RWPE2 (cell line): ENCODE results near the gene TBX1.
"Not testable (repeated sequence)": the region's sequence is repeated elsewhere in the genome, so short reads cannot be mapped to it uniquely, and the experiment has no call there.

ENCODE experiments used
- ATAC-seq: fragments of 200-7000 bp; cut with Tn5 transposase; 3 replicates; pipeline ENCODE4 v1.9.1; 2021; ENCODE audit warnings: low read depth
- DNase-seq: peaks from one replicate; pipeline ENCODE4 v3.0.0-alpha.2; 2020; ENCODE audit warnings: low spot score
- H3K27ac ChIP-seq: fragments of 450-650 bp; 2 replicates; pipeline ENCODE4 v1.5.1; 2017; ENCODE audit warnings: mild to moderate bottlenecking; ENCODE audit not compliant: poor library complexity, severe bottlenecking
- H3K27me3 ChIP-seq: fragments of 250-450 bp; sonication (Bioruptor Pico); 2 replicates; pipeline ENCODE4 v1.5.1; 2021; ENCODE audit warnings: mild to moderate bottlenecking, moderate library complexity; ENCODE audit not compliant: insufficient read depth, poor library complexity, severe bottlenecking
- H3K36me3 ChIP-seq: fragments of 250-450 bp; sonication (Bioruptor Pico); 2 replicates; pipeline ENCODE4 v1.5.1; 2020; ENCODE audit warnings: low read depth, mild to moderate bottlenecking, moderate library complexity
- H3K4me1 ChIP-seq: fragments of 250-450 bp; sonication (Bioruptor Pico); 2 replicates; pipeline ENCODE4 v1.5.1; 2021; ENCODE audit warnings: mild to moderate bottlenecking, moderate library complexity; ENCODE audit not compliant: insufficient read depth, poor library complexity, severe bottlenecking
- H3K4me3 ChIP-seq: fragments of 250-450 bp; sonication (Bioruptor Pico); 2 replicates; pipeline ENCODE4 v1.5.1; 2021; ENCODE audit warnings: mild to moderate bottlenecking, moderate library complexity; ENCODE audit not compliant: severe bottlenecking
- H3K9me3 ChIP-seq: fragments of 250-450 bp; sonication (Bioruptor Pico); 2 replicates; pipeline ENCODE4 v1.5.1; 2021; ENCODE audit warnings: mild to moderate bottlenecking, moderate library complexity; ENCODE audit not compliant: severe bottlenecking
- TF ChIP-seq, protein P1 (sequence below): fragments of 450-650 bp; IDR thresholded peaks from one replicate; pipeline ENCODE4 v1.5.1; 2017; ENCODE audit warnings: mild to moderate bottlenecking, moderate library complexity; ENCODE audit not compliant: poor library complexity, severe bottlenecking

TBX1 gene

DNA sequence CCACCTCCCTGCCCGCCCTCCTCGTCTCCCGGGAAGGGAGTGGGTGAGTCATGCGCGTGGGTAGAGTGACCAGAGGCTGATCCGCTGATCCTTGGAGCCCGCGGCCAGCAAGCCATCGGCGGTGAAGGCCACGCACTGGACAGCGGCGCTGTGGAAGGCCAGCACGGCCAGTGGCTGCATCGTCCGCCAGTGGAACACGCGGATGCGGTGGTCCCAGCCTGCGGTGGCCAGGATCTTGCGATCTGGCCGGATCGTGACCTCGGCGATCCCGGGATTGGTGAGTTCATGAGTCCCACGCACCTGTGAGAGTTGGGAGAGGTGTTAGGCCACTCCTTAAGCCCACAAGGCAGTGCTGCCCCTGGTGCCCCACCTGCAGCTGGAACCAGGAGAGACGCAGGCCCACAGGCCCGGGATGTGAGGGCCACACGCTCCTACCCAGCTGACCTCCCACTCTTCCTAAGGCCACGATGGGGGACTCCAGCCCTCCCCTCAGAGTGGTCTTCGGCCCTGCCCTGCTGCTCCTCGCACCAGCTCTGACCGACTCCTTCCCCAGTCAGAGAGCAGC lies 28.2 kb downstream of the TBX1 start:
- DNase-seq (peak; percentile 63), ATAC-seq (no peak)
- Histone ChIP-seq H3K4me1 (no peaks in the 10 kb centered on the region), H3K27me3 (no peaks in the 10 kb centered on the region), H3K9me3 (peaks cover 6% of the 10 kb centered on the region), H3K27ac (no peak overlapping the region), H3K36me3 (no peaks in the 10 kb centered on the region), H3K4me3 (no peak overlapping the region)
- TF ChIP-seq, protein P1, sequence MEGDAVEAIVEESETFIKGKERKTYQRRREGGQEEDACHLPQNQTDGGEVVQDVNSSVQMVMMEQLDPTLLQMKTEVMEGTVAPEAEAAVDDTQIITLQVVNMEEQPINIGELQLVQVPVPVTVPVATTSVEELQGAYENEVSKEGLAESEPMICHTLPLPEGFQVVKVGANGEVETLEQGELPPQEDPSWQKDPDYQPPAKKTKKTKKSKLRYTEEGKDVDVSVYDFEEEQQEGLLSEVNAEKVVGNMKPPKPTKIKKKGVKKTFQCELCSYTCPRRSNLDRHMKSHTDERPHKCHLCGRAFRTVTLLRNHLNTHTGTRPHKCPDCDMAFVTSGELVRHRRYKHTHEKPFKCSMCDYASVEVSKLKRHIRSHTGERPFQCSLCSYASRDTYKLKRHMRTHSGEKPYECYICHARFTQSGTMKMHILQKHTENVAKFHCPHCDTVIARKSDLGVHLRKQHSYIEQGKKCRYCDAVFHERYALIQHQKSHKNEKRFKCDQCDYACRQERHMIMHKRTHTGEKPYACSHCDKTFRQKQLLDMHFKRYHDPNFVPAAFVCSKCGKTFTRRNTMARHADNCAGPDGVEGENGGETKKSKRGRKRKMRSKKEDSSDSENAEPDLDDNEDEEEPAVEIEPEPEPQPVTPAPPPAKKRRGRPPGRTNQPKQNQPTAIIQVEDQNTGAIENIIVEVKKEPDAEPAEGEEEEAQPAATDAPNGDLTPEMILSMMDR = no peak

DNA sequence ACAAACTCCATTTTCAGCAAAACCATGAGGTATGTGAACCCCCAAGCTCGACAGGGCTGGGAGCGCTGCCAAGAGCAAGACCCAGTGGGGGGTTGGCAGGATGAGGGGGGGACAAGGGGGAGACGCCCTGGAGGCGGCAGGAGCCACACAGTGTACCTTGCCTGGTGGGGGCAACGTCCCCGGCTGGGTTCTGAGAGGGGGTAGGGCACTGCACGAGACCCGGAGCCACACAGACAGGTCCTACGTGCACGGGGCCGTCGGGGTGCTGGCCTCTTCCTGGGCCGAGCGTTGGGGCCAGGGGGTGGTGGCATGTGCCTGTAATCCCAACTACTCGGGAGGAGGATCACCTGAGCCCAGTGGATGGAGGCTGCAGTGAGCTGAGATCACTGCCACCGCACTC lies 28.8 kb downstream of the TBX1 start:
- TF ChIP-seq, protein P1 = no peak
- no peaks in the 10 kb centered on the region for H3K27me3 ChIP-seq
- no peaks in the 10 kb centered on the region for H3K36me3 ChIP-seq
- no peak for DNase-seq
- no peaks in the 10 kb centered on the region for H3K4me1 ChIP-seq
- ATAC-seq = no peak
- H3K4me3 ChIP-seq = no peak overlapping the region
- peaks cover 6% of the 10 kb centered on the region for H3K9me3 ChIP-seq
- H3K27ac ChIP-seq = no peak overlapping the region

DNA sequence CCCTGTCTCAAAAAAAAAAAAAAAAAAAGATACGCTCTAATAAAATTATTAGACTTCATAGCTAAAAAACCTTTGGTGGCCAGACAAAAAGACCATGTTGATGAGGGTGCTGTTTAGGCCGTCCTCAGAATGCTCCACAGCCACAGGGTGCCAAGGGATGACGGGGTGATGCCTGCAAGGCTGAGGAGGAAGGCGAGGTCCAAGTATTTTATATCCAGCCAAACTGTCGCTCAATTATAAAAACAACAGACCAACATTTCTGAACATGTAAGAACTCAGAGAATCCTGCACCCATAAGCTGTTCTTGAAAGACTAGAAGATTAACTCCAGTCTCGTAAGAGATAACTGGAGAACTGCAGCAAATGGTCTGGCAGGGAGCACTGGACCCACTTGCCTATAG lies 29.2 kb downstream of the TBX1 start:
- Histone ChIP-seq H3K27ac (no peak overlapping the region), H3K4me3 (no peak overlapping the region), H3K36me3 (no peaks in the 10 kb centered on the region), H3K4me1 (no peaks in the 10 kb centered on the region), H3K27me3 (no peaks in the 10 kb centered on the region), H3K9me3 (peaks cover 6% of the 10 kb centered on the region)
- ATAC-seq (no peak), DNase-seq (no peak)
- TF ChIP-seq, protein P1 = no peak

DNA sequence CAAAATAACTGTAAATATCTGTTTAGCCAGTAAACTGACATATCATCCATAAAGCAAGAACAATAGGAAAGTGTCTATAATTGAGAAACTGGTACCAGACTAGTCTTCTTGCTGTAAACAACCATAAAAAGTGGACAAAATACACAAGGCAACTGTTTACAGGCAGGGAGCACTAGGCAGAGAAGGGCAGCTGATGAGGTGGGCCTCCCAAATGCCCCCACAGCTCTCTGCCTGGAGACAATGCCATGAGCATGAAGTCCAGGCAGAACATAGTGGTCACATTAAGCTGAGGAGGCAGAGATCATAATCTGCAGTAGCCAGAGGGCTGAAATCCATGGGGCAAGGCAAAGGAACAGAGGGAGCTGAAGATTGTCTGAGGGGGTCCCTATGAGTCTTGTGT lies 30.7 kb downstream of the TBX1 start:
- no peak overlapping the region for H3K4me3 ChIP-seq
- TF ChIP-seq, protein P1 = no peak
- DNase-seq (no peak), ATAC-seq (no peak)
- H3K9me3 ChIP-seq = peaks cover 6% of the 10 kb centered on the region
- H3K27me3 ChIP-seq = no peaks in the 10 kb centered on the region
- no peaks in the 10 kb centered on the region for H3K36me3 ChIP-seq
- no peaks in the 10 kb centered on the region for H3K4me1 ChIP-seq
- no peak overlapping the region for H3K27ac ChIP-seq

DNA sequence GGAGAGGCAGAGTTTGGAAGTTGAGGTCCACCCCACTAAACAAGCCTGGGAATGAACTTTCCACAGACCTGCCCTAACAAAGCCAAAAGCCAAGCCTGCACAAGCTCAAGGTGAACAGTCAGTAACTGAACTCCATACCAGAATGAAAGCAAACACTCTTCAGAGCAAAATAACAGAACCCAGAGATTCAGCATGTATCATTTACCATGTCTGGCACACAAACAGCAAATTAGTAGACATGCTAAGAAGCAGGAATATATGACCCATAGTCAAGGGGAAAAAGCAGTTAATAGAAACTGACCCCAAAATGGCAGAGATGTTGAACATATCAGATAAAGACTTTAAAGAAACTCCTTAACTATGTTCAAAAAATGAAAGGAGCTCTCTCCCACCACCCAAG lies 31.3 kb downstream of the TBX1 start:
- TF ChIP-seq, protein P1 = no peak

DNA sequence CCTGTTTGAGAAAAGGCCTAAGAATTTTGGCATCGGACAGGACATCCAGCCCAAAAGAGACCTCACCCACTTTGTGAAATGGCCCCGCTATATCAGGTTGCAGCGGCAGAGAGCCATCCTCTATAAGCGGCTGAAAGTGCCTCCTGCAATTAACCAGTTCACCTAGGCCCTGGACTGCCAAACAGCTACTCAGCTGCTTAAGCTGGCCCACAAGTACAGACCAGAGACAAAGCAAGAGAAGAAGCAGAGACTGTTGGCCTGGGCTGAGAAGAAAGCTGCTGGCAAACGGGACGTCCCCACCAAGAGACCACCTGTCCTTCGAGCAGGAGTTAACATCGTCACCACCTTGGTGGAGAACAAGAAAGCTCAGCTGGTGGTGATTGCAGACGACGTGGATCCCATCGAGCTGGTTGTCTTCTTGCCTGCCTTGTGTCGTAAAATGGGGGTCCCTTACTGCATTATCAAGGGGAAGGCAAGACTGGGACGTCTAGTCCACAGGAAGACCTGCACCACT lies 31.9 kb downstream of the TBX1 start:
- not testable (repeated sequence) for H3K27ac ChIP-seq, H3K27me3 ChIP-seq, H3K36me3 ChIP-seq, H3K4me3 ChIP-seq, H3K4me1 ChIP-seq, DNase-seq, H3K9me3 ChIP-seq, ATAC-seq

More for the DNA sequence above, 31.3 kb downstream of the TBX1 start:
- no peaks in the 10 kb centered on the region for H3K36me3 ChIP-seq
- H3K27ac ChIP-seq = no peak overlapping the region
- no peaks in the 10 kb centered on the region for H3K4me1 ChIP-seq
- H3K9me3 ChIP-seq = peaks cover 6% of the 10 kb centered on the region
- ATAC-seq = no peak
- no peak overlapping the region for H3K4me3 ChIP-seq
- no peaks in the 10 kb centered on the region for H3K27me3 ChIP-seq
- no peak for DNase-seq
